Activated naive CD8-positive, alpha-beta T cell treated with anti-CD3 and anti-CD28 coated beads, Interleukin-2, amount 10 ng/mL, durations not matched to agents 7 days and 5 days (primary cell): Measurements from ENCODE around the gene ASB4. TPM values are rescaled to one million over a fixed set of nuclear protein-coding genes. Genes with fewer than 3 reads are reported as not detected.

Source experiments
- ATAC-seq: fragments of 150-1000 bp; cut with Tn5 transposase; one replicate; pipeline ENCODE4 v1.10.0; 2021; ENCODE audit warnings: low read depth, moderate library complexity
- POLR2A ChIA-PET: fragments of 350-600 bp; sonication (Branson Sonifier 250); formaldehyde crosslinking; loops from one replicate; lab custom pipeline; 2021; ENCODE audit warnings: antibody characterized with exemption; lab: Charles Lee
- DNase-seq: peaks from one replicate; pipeline ENCODE4 v3.0.0; 2021
- H3K27ac Mint-ChIP-seq: one replicate; pipeline ENCODE4 v1.8.0; 2022; ENCODE audit warnings: mild to moderate bottlenecking, mixed read lengths
- H3K27me3 Mint-ChIP-seq: one replicate; pipeline ENCODE4 v1.8.0; 2022; ENCODE audit warnings: mild to moderate bottlenecking, moderate library complexity, mixed read lengths
- H3K36me3 Mint-ChIP-seq: one replicate; pipeline ENCODE4 v1.8.0; 2021; ENCODE audit warnings: mild to moderate bottlenecking, mixed read lengths
- H3K4me1 Mint-ChIP-seq: one replicate; pipeline ENCODE4 v1.8.0; 2021; ENCODE audit warnings: mixed read lengths
- H3K4me3 Mint-ChIP-seq: one replicate; pipeline ENCODE4 v1.8.0; 2022; ENCODE audit warnings: mild to moderate bottlenecking, moderate library complexity, mixed read lengths
- H3K9me3 Mint-ChIP-seq: one replicate; pipeline ENCODE4 v1.8.0; 2021; ENCODE audit warnings: mixed read lengths
- total RNA-seq, 2 experiments: library from RNA; stranded (reverse); gene quantifications; one replicate each; pipeline ENCODE4 v1.2.3, GENCODE V29; 2021

Gene ASB4
- total RNA-seq, 2 experiments from 2014 or later: not detected

GRCh38 chr7:95569720-95570119 lies 84.0 kb downstream of the ASB4 start:
- ATAC-seq: no peak
- Mint-ChIP-seq H3K9me3 (no peaks in the 10 kb centered on the region), H3K4me3 (no peak overlapping the region), H3K36me3 (no peaks in the 10 kb centered on the region), H3K27ac (no peak overlapping the region), H3K27me3 (no peaks in the 10 kb centered on the region), H3K4me1 (no peaks in the 10 kb centered on the region)
- no peak for DNase-seq
- POLR2A ChIA-PET: no interaction called here

- no peak overlapping the region for H3K27ac Mint-ChIP-seq
- H3K27me3 Mint-ChIP-seq: no peaks in the 10 kb centered on the region
- POLR2A ChIA-PET: no interaction called here
- DNase-seq: no peak
- no peaks in the 10 kb centered on the region for H3K4me1 Mint-ChIP-seq
- H3K9me3 Mint-ChIP-seq: no peaks in the 10 kb centered on the region
- no peak for ATAC-seq
- H3K36me3 Mint-ChIP-seq: no peaks in the 10 kb centered on the region
- H3K4me3 Mint-ChIP-seq: no peak overlapping the region
Measured at GRCh38 chr7:95577137-95577536, 91.4 kb downstream of the ASB4 start.

- Mint-ChIP-seq H3K36me3 (no peaks in the 10 kb centered on the region), H3K27ac (no peak overlapping the region), H3K27me3 (no peaks in the 10 kb centered on the region), H3K4me3 (no peak overlapping the region), H3K9me3 (no peaks in the 10 kb centered on the region), H3K4me1 (no peaks in the 10 kb centered on the region)
- POLR2A ChIA-PET: no interaction called here
- ATAC-seq: no peak
- no peak for DNase-seq
Measured at GRCh38 chr7:95578299-95578855, 92.6 kb downstream of the ASB4 start.

- H3K9me3 Mint-ChIP-seq: no peaks in the 10 kb centered on the region
Measured at GRCh38 chr7:95579318-95579717, 93.6 kb downstream of the ASB4 start.

GRCh38 chr7:95581467-95581866 lies 95.7 kb downstream of the ASB4 start:
- H3K9me3 Mint-ChIP-seq: no peaks in the 10 kb centered on the region
- ATAC-seq: no peak
- POLR2A ChIA-PET: no interaction called here
- no peaks in the 10 kb centered on the region for H3K36me3 Mint-ChIP-seq
- no peaks in the 10 kb centered on the region for H3K27me3 Mint-ChIP-seq
- H3K27ac Mint-ChIP-seq: no peak overlapping the region
- H3K4me1 Mint-ChIP-seq: no peaks in the 10 kb centered on the region
- DNase-seq: no peak
- H3K4me3 Mint-ChIP-seq: no peak overlapping the region

More at GRCh38 chr7:95579318-95579717, 93.6 kb downstream of the ASB4 start:
- no peaks in the 10 kb centered on the region for H3K36me3 Mint-ChIP-seq
- POLR2A ChIA-PET: no interaction called here
- no peaks in the 10 kb centered on the region for H3K27me3 Mint-ChIP-seq
- DNase-seq (no peak), ATAC-seq (no peak)
- H3K4me1 Mint-ChIP-seq: no peaks in the 10 kb centered on the region
- H3K4me3 Mint-ChIP-seq: no peak overlapping the region
- H3K27ac Mint-ChIP-seq: no peak overlapping the region

- Mint-ChIP-seq H3K27ac (no peak overlapping the region), H3K9me3 (no peaks in the 10 kb centered on the region), H3K4me1 (no peaks in the 10 kb centered on the region), H3K36me3 (no peaks in the 10 kb centered on the region), H3K4me3 (no peak overlapping the region), H3K27me3 (no peaks in the 10 kb centered on the region)
- POLR2A ChIA-PET: no interaction called here
- ATAC-seq (no peak), DNase-seq (no peak)
Measured at GRCh38 chr7:95582578-95583293, 97.0 kb downstream of the ASB4 start.

- POLR2A ChIA-PET: no interaction called here
- no peak for ATAC-seq
- no peaks in the 10 kb centered on the region for H3K9me3 Mint-ChIP-seq
- no peaks in the 10 kb centered on the region for H3K27me3 Mint-ChIP-seq
- H3K36me3 Mint-ChIP-seq: no peaks in the 10 kb centered on the region
- H3K4me1 Mint-ChIP-seq: no peaks in the 10 kb centered on the region
- H3K27ac Mint-ChIP-seq: no peak overlapping the region
- H3K4me3 Mint-ChIP-seq: no peak overlapping the region
- no peak for DNase-seq
Measured at GRCh38 chr7:95583834-95584621, 98.3 kb downstream of the ASB4 start.

- no peaks in the 10 kb centered on the region for H3K27me3 Mint-ChIP-seq
- no peak overlapping the region for H3K4me3 Mint-ChIP-seq
Measured at GRCh38 chr7:95584769-95585425, 99.2 kb downstream of the ASB4 start.

GRCh38 chr7:95585426-95585789 lies 99.7 kb downstream of the ASB4 start:
- POLR2A ChIA-PET: no interaction called here
- Mint-ChIP-seq H3K27me3 (no peaks in the 10 kb centered on the region), H3K36me3 (no peaks in the 10 kb centered on the region), H3K4me1 (no peaks in the 10 kb centered on the region), H3K27ac (no peak overlapping the region), H3K4me3 (no peak overlapping the region), H3K9me3 (no peaks in the 10 kb centered on the region)
- DNase-seq: no peak
- ATAC-seq: no peak

More at GRCh38 chr7:95584769-95585425, 99.2 kb downstream of the ASB4 start:
- Mint-ChIP-seq H3K9me3 (no peaks in the 10 kb centered on the region), H3K27ac (no peak overlapping the region), H3K4me1 (no peaks in the 10 kb centered on the region), H3K36me3 (no peaks in the 10 kb centered on the region)
- POLR2A ChIA-PET: no interaction called here
- DNase-seq (no peak), ATAC-seq (no peak)

GRCh38 chr7:95586951-95587301 lies 101.2 kb downstream of the ASB4 start:
- DNase-seq: no peak

GRCh38 chr7:95589031-95589430 lies 103.3 kb downstream of the ASB4 start:
- Mint-ChIP-seq H3K27me3 (no peaks in the 10 kb centered on the region), H3K4me1 (no peaks in the 10 kb centered on the region), H3K36me3 (no peaks in the 10 kb centered on the region), H3K27ac (no peak overlapping the region), H3K9me3 (no peaks in the 10 kb centered on the region), H3K4me3 (no peak overlapping the region)
- ATAC-seq: no peak
- no peak for DNase-seq
- POLR2A ChIA-PET: no interaction called here

More at GRCh38 chr7:95586951-95587301, 101.2 kb downstream of the ASB4 start:
- ATAC-seq: no peak
- POLR2A ChIA-PET: no interaction called here
- Mint-ChIP-seq H3K36me3 (no peaks in the 10 kb centered on the region), H3K4me1 (no peaks in the 10 kb centered on the region), H3K27me3 (no peaks in the 10 kb centered on the region), H3K27ac (no peak overlapping the region), H3K9me3 (no peaks in the 10 kb centered on the region), H3K4me3 (no peak overlapping the region)

GRCh38 chr7:95589766-95590165 lies 104.0 kb downstream of the ASB4 start:
- H3K36me3 Mint-ChIP-seq: no peaks in the 10 kb centered on the region
- DNase-seq (no peak), ATAC-seq (no peak)
- H3K27me3 Mint-ChIP-seq: peaks cover 3% of the 10 kb centered on the region
- no peak overlapping the region for H3K27ac Mint-ChIP-seq
- H3K9me3 Mint-ChIP-seq: no peaks in the 10 kb centered on the region
- no peaks in the 10 kb centered on the region for H3K4me1 Mint-ChIP-seq
- POLR2A ChIA-PET: no interaction called here
- no peak overlapping the region for H3K4me3 Mint-ChIP-seq
